ENCODE data around the gene DIP2C.
A peak's percentile ranks its signal among the peaks of the same experiment; 100 is the strongest.

Gene DIP2C

DNA sequence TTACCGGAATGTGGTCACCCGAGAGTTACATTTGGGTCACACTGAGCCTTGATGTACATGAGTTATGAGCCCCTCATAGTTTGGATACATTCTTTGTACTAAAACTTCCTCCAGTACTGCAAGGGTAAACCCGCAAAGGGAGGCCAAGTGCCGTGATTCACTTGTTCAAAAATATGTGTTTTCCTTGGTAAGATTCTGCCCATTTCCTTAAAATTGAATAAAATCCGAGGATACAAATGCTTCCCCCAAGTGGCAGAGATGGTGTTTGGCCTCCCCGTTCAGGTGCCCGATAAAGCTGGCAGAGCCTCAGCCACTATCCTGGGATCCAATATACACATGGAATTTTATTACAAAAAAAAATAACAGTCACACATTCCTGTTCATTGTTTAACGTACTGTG is 268.3 kb downstream of the DIP2C start:
- no peak for DNase-seq
- Histone ChIP-seq H3K36me3 (no peaks in the 10 kb centered on the region), H3K27ac (no peak overlapping the region), H3K27me3 (ENCODE audit: insufficient read depth, low read depth, severe bottlenecking) (no peaks in the 10 kb centered on the region), H3K4me3 (ENCODE audit: low read depth, low read length) (no peak overlapping the region), H3K9me3 (ENCODE audit: severe bottlenecking) (no peaks in the 10 kb centered on the region)
- TF ChIP-seq, protein P1, sequence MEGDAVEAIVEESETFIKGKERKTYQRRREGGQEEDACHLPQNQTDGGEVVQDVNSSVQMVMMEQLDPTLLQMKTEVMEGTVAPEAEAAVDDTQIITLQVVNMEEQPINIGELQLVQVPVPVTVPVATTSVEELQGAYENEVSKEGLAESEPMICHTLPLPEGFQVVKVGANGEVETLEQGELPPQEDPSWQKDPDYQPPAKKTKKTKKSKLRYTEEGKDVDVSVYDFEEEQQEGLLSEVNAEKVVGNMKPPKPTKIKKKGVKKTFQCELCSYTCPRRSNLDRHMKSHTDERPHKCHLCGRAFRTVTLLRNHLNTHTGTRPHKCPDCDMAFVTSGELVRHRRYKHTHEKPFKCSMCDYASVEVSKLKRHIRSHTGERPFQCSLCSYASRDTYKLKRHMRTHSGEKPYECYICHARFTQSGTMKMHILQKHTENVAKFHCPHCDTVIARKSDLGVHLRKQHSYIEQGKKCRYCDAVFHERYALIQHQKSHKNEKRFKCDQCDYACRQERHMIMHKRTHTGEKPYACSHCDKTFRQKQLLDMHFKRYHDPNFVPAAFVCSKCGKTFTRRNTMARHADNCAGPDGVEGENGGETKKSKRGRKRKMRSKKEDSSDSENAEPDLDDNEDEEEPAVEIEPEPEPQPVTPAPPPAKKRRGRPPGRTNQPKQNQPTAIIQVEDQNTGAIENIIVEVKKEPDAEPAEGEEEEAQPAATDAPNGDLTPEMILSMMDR (IDR thresholded peaks at IDR 0.05; ENCODE audit: low read depth, low read length): no peak

- H3K36me3 ChIP-seq: no peaks in the 10 kb centered on the region
- DNase-seq: peak; percentile 51
- H3K27me3 ChIP-seq (ENCODE audit: insufficient read depth, low read depth, severe bottlenecking): no peaks in the 10 kb centered on the region
- no peak overlapping the region for H3K27ac ChIP-seq
- no peaks in the 10 kb centered on the region for H3K9me3 ChIP-seq (ENCODE audit: severe bottlenecking)
- no peak overlapping the region for H3K4me3 ChIP-seq (ENCODE audit: low read depth, low read length)
- TF ChIP-seq, protein P1 (IDR thresholded peaks at IDR 0.05; ENCODE audit: low read depth, low read length): no peak
Measured at GRCh38 chr10:420154-421121, 269.0 kb downstream of the DIP2C start.

GRCh38 chr10:418894-419293 is 270.6 kb downstream of the DIP2C start:
- no peak overlapping the region for H3K4me3 ChIP-seq (ENCODE audit: low read depth, low read length)
- no peaks in the 10 kb centered on the region for H3K27me3 ChIP-seq (ENCODE audit: insufficient read depth, low read depth, severe bottlenecking)
- no peaks in the 10 kb centered on the region for H3K36me3 ChIP-seq
- H3K27ac ChIP-seq: no peak overlapping the region
- no peaks in the 10 kb centered on the region for H3K9me3 ChIP-seq (ENCODE audit: severe bottlenecking)
- TF ChIP-seq, protein P1 (IDR thresholded peaks at IDR 0.05; ENCODE audit: low read depth, low read length): no peak
- no peak for DNase-seq

- DNase-seq: no peak
- TF ChIP-seq, protein P1 (IDR thresholded peaks at IDR 0.05; ENCODE audit: low read depth, low read length): no peak
- no peaks in the 10 kb centered on the region for H3K9me3 ChIP-seq (ENCODE audit: severe bottlenecking)
- H3K27me3 ChIP-seq (ENCODE audit: insufficient read depth, low read depth, severe bottlenecking): no peaks in the 10 kb centered on the region
- H3K36me3 ChIP-seq: no peaks in the 10 kb centered on the region
- H3K4me3 ChIP-seq (ENCODE audit: low read depth, low read length): no peak overlapping the region
- H3K27ac ChIP-seq: no peak overlapping the region
Measured at GRCh38 chr10:418226-418625, 271.2 kb downstream of the DIP2C start.

DNA sequence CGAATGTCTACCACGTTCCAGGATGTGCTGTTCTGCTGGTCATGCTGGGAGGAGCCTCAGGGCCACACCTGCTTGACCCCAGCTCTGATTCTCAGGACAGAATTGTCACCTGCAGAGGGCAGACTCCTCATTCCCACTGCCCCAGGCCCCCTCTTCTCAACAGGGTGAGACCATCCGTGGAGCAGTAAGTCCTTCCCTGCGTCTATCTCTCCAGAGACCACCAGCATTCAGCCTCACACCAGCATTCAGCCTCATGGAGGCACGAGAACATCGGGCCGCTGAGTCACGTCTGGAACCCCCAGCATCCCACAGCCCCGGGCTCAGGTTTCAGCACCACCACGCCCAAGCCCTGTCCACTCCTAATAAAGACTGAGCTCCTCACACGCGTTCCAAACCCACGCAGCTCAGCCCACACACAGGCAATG is 273.4 kb downstream of the DIP2C start:
- H3K27me3 ChIP-seq (ENCODE audit: insufficient read depth, low read depth, severe bottlenecking): no peaks in the 10 kb centered on the region
- H3K9me3 ChIP-seq (ENCODE audit: severe bottlenecking): no peaks in the 10 kb centered on the region
- TF ChIP-seq, protein P1 (IDR thresholded peaks at IDR 0.05; ENCODE audit: low read depth, low read length): peak; percentile 47; the same call in 1 of the 2 replicates
- no peak overlapping the region for H3K4me3 ChIP-seq (ENCODE audit: low read depth, low read length)
- H3K36me3 ChIP-seq: 0 out of 2 replicates have a peak, but pooled peaks cover 2% of the 10 kb centered on the region
- no peak for DNase-seq
- H3K27ac ChIP-seq: no peak overlapping the region

All from WERI-Rb-1 (cell line).